BJ (cell line): Measurements from ENCODE around the gene SERPINB7. TPM values are rescaled to one million over a fixed set of nuclear protein-coding genes. Genes with fewer than 3 reads are reported as not detected.
A peak's percentile ranks its signal among the peaks of the same experiment; 100 is the strongest.

Experiments
- CTCF ChIA-PET: fragments of 350-600 bp; formaldehyde crosslinking; extraction: SDS; loops from one replicate; lab custom pipeline; 2021; ENCODE audit warnings: antibody characterized with exemption, inconsistent platforms; lab: Yijun Ruan, JAX
- POLR2A ChIA-PET: fragments of 300-600 bp; sonication (Branson Sonifier 250); formaldehyde crosslinking; extraction: SDS; loops from one replicate; lab custom pipeline; 2021; ENCODE audit warnings: antibody characterized with exemption; lab: Charles Lee
- DNase-seq: peaks from one replicate; pipeline ENCODE4 v3.0.0-alpha.2; 2011; ENCODE audit warnings: low read depth
- H3K27me3 ChIP-seq: 2 replicates; pipeline ENCODE4 v1.6.0; 2011; ENCODE audit warnings: low read length; ENCODE audit not compliant: control insufficient read depth, insufficient read depth
- H3K36me3 ChIP-seq: 2 replicates; pipeline ENCODE4 v1.5.1; 2011; ENCODE audit warnings: low read length; ENCODE audit not compliant: control insufficient read depth, insufficient read depth
- H3K4me3 ChIP-seq: 2 replicates; pipeline ENCODE4 v1.5.1; 2011; ENCODE audit warnings: low read depth, mild to moderate bottlenecking, control low read depth, low read length
- polyA plus RNA-seq: library from polyadenylated mRNA; depleted of rRNA; stranded (reverse); fragments of >200 nt; gene quantifications from 2 replicates; pipeline ENCODE4 v1.2.3, GENCODE V29; 2011; rRNA removed
- TF ChIP-seq, protein P1 (sequence below): IDR thresholded peaks from 2 replicates; pipeline ENCODE4 v1.5.1; 2011; ENCODE audit warnings: low read depth, mild to moderate bottlenecking, control low read depth, inconsistent platforms, low read length, moderate library complexity; ENCODE audit not compliant: insufficient read depth

SERPINB7 gene
- polyA plus RNA-seq, 1 experiment, result 149 TPM

DNA sequence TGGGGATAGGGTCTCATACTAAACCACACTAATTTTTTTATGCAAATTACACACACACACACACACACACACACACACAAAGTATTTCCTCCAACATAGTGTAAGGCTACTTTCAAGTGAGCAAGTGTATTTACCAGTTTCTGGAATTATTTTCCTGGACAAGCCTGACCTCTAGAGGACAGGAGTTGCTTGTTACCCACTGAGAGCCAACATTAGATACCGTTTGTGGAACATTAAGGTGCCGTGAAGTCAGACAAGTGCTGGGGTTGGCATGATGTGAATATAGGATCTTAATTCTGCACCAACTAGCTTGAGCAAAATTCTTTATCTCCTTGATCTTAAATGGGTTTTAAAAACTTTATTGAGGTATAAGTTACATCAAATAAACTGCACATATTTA is 72.9 kb downstream of the SERPINB7 start:
- Histone ChIP-seq H3K36me3 (no peaks in the 10 kb centered on the region), H3K4me3 (no peak overlapping the region), H3K27me3 (no peaks in the 10 kb centered on the region)
- TF ChIP-seq, protein P1, sequence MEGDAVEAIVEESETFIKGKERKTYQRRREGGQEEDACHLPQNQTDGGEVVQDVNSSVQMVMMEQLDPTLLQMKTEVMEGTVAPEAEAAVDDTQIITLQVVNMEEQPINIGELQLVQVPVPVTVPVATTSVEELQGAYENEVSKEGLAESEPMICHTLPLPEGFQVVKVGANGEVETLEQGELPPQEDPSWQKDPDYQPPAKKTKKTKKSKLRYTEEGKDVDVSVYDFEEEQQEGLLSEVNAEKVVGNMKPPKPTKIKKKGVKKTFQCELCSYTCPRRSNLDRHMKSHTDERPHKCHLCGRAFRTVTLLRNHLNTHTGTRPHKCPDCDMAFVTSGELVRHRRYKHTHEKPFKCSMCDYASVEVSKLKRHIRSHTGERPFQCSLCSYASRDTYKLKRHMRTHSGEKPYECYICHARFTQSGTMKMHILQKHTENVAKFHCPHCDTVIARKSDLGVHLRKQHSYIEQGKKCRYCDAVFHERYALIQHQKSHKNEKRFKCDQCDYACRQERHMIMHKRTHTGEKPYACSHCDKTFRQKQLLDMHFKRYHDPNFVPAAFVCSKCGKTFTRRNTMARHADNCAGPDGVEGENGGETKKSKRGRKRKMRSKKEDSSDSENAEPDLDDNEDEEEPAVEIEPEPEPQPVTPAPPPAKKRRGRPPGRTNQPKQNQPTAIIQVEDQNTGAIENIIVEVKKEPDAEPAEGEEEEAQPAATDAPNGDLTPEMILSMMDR, result peak; percentile 73
- POLR2A ChIA-PET, result no interaction called here
- no peak for DNase-seq
- CTCF ChIA-PET, result interaction anchor here (0.7 to 6.6 kb wide), 15 partner anchors 21 to 716 kb away, joined by 3 to 99 read pairs (median 5); no protein-coding TSS in a partner anchor

DNA sequence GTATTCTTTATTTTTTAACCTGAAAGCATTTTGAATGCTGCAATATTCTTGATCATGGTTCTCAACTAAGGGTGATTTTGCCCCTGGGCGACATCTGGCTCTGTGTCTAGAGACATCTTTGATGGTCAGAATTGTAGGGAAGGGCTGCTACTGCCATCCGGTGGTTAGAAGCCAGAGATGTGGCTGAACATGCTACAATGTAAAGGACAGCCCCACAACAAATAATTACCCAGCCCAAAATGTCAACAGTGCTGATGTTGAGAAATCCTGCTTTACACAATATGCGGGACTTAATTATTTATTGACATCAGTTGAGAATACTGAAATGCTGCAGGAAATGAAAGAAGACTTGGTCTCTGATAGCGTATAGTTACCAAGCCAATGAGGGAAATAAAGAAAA is 74.8 kb downstream of the SERPINB7 start:
- H3K27me3 ChIP-seq, result no peaks in the 10 kb centered on the region
- no peaks in the 10 kb centered on the region for H3K36me3 ChIP-seq
- DNase-seq, result no peak
- TF ChIP-seq, protein P1, result peak; percentile 70
- CTCF ChIA-PET, result interaction anchor here (0.8 kb wide), 1 partner anchor 332 kb away, joined by 3 read pairs; no protein-coding TSS in a partner anchor
- POLR2A ChIA-PET, result no interaction called here
- no peak overlapping the region for H3K4me3 ChIP-seq

DNA sequence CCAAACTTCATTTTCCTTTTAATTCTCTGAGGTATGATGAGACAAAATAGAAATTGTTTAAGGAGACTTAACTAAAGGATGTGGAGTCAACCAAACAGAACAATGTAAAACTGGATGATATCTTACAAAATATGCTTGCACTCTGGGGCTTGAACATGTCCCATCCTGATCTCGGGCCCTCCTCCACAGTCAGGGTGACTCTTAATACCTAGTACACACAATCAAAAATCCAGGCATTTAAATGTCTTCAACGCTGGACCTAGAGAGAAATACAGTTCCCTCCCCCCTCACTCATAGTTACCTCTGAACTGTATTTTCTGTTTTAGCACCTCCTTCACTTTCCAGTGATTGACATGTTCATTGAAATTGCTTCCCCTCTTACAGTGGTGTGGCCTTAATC is 75.4 kb downstream of the SERPINB7 start:
- POLR2A ChIA-PET, result no interaction called here
- TF ChIP-seq, protein P1, result no peak
- CTCF ChIA-PET, result no interaction called here
- no peak for DNase-seq
- no peaks in the 10 kb centered on the region for H3K27me3 ChIP-seq
- H3K4me3 ChIP-seq, result no peak overlapping the region
- no peaks in the 10 kb centered on the region for H3K36me3 ChIP-seq

Other genes with a start within 250 kb of the SERPINB7 start
- not detected in 2 replicates for gene SERPINB12, start 233.0 kb upstream of the SERPINB7 start, polyA plus RNA-seq
- not detected in 2 replicates for gene SERPINB13, start 188.1 kb upstream of the SERPINB7 start, polyA plus RNA-seq
- gene SERPINB4, start 131.2 kb upstream of the SERPINB7 start, polyA plus RNA-seq, result 0.06 TPM in 1 of 2 replicates, not detected in the other
- not detected in 2 replicates for gene SERPINB3, start 113.5 kb upstream of the SERPINB7 start, polyA plus RNA-seq
- gene SERPINB11, start 72.5 kb upstream of the SERPINB7 start, polyA plus RNA-seq, result not detected in 2 replicates
- 15.2 and 22.1 TPM in 2 replicates for gene SERPINB2, start 112.3 kb downstream of the SERPINB7 start, polyA plus RNA-seq
- 0.38 and 0.85 TPM in 2 replicates for gene SERPINB10, start 132.5 kb downstream of the SERPINB7 start, polyA plus RNA-seq
- gene HMSD, start 173.9 kb downstream of the SERPINB7 start, polyA plus RNA-seq, result 0.26 and 0.39 TPM in 2 replicates
- gene SERPINB8, start 194.7 kb downstream of the SERPINB7 start, polyA plus RNA-seq, result 18.4 and 27.0 TPM in 2 replicates